Stimulated activated CD8-positive, alpha-beta memory T cell treated with anti-CD3 and anti-CD28 coated beads, Interleukin-4, amount 100 ng/mL, for 4 hours (primary cell): Measurements from ENCODE around the gene MYO3A.

Source experiments
- DNase-seq, 2 donors: peaks; one replicate each; pipeline ENCODE4 v3.0.0-alpha.2; 2020; ENCODE audit warnings: low read depth in 2 of 2, low spot score in 1 of 2

The MYO3A gene

GRCh38 chr10:26254616-26255015 is 320.6 kb downstream of the MYO3A start:
- DNase-seq: no peak

DNA sequence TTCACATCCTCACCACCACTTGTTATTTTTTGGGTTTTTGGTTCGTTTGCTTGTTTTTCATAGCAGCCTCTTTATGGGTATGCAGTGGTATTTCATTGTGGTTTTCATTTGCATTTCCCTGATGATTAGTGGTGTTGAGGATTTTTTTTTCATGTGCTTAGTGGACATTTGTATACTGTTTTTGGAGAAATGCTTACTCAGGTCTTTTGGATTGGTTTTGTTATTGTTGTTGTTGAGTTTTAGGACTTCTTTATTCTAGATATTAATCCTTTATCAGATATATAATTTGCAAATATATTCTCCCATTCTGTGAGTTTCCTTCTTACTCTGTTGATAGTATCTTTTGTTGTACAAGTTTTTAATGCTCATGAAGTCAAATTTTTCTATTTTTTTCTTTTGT is 325.3 kb downstream of the MYO3A start:
- DNase-seq: no peak
